Endothelial cell (in vitro differentiated cells): ENCODE results near the gene IGSF6. TPM values are rescaled to one million over a fixed set of nuclear protein-coding genes. Genes with fewer than 3 reads are reported as not detected.
"Not testable (repeated sequence)": the region's sequence is repeated elsewhere in the genome, so short reads cannot be mapped to it uniquely, and the experiment has no call there.

Source experiments
- DNase-seq: peaks from one replicate; pipeline ENCODE4 v3.0.0; 2021; ENCODE audit warnings: low spot score
- H3K27ac Mint-ChIP-seq: one replicate; pipeline ENCODE4 v1.8.0; 2021; ENCODE audit warnings: mixed read lengths, inconsistent platforms; ENCODE audit not compliant: unreplicated experiment
- H3K27me3 Mint-ChIP-seq: one replicate; pipeline ENCODE4 v1.8.0; 2021; ENCODE audit warnings: mild to moderate bottlenecking, moderate library complexity, mixed read lengths, inconsistent platforms; ENCODE audit not compliant: unreplicated experiment
- H3K36me3 Mint-ChIP-seq: one replicate; pipeline ENCODE4 v1.8.0; 2021; ENCODE audit warnings: mild to moderate bottlenecking, low read depth, mixed read lengths, inconsistent platforms; ENCODE audit not compliant: unreplicated experiment
- H3K4me1 Mint-ChIP-seq: one replicate; pipeline ENCODE4 v1.8.0; 2021; ENCODE audit warnings: mild to moderate bottlenecking, mixed read lengths, inconsistent platforms; ENCODE audit not compliant: unreplicated experiment
- H3K4me3 Mint-ChIP-seq: one replicate; pipeline ENCODE4 v1.8.0; 2021; ENCODE audit warnings: mild to moderate bottlenecking, mixed read lengths, inconsistent platforms; ENCODE audit not compliant: unreplicated experiment
- H3K9me3 Mint-ChIP-seq: one replicate; pipeline ENCODE4 v1.8.0; 2021; ENCODE audit warnings: mixed read lengths, inconsistent platforms; ENCODE audit not compliant: unreplicated experiment
- CTCF ChIP-seq: fragments of 200-600 bp; sonication (generic); IDR thresholded peaks from one replicate; pipeline ENCODE4 v1.5.0; 2021; ENCODE audit warnings: antibody characterized with exemption; ENCODE audit not compliant: unreplicated experiment
- total RNA-seq: library from RNA; stranded (reverse); fragmentation: NEBNext Ultra II Directional; extraction: Animal tissue kit (Norgen Biotek cat#: 25700); gene quantifications from one replicate; pipeline ENCODE4 v1.2.1, GENCODE V29; 2021; ENCODE audit not compliant: unreplicated experiment

IGSF6 gene
- total RNA-seq, 1 donor from 2014 or later = not detected

GRCh38 chr16:21608639-21609328 is 43.6 kb downstream of the IGSF6 start:
- Mint-ChIP-seq H3K4me3 (no peak overlapping the region), H3K9me3 (no peaks in the 10 kb centered on the region), H3K27ac (no peak overlapping the region), H3K27me3 (no peaks in the 10 kb centered on the region), H3K36me3 (no peaks in the 10 kb centered on the region), H3K4me1 (peaks cover 31% of the 10 kb centered on the region)
- DNase-seq = no peak
- TF ChIP-seq CTCF = no peak

- not testable (repeated sequence) for H3K4me3 Mint-ChIP-seq, H3K27me3 Mint-ChIP-seq, H3K36me3 Mint-ChIP-seq, H3K27ac Mint-ChIP-seq, H3K9me3 Mint-ChIP-seq, DNase-seq
- peaks cover 38% of the 10 kb centered on the region for H3K4me1 Mint-ChIP-seq
Measured at GRCh38 chr16:21605848-21606247, 46.6 kb downstream of the IGSF6 start.

GRCh38 chr16:21603928-21604327 is 48.5 kb downstream of the IGSF6 start:
- H3K4me3 Mint-ChIP-seq = no peak overlapping the region
- peaks cover 39% of the 10 kb centered on the region for H3K4me1 Mint-ChIP-seq
- no peak for DNase-seq
- H3K27ac Mint-ChIP-seq = no peak overlapping the region
- H3K9me3 Mint-ChIP-seq = no peaks in the 10 kb centered on the region
- H3K27me3 Mint-ChIP-seq = no peaks in the 10 kb centered on the region
- TF ChIP-seq CTCF = no peak
- H3K36me3 Mint-ChIP-seq = no peaks in the 10 kb centered on the region

- Mint-ChIP-seq H3K36me3 (no peaks in the 10 kb centered on the region), H3K4me3 (no peak overlapping the region), H3K27ac (no peak overlapping the region), H3K27me3 (no peaks in the 10 kb centered on the region), H3K4me1 (peaks cover 40% of the 10 kb centered on the region), H3K9me3 (no peaks in the 10 kb centered on the region)
- no peak for TF ChIP-seq CTCF
- DNase-seq = no peak
Measured at GRCh38 chr16:21602785-21603184, 49.6 kb downstream of the IGSF6 start.

GRCh38 chr16:21600031-21600773 is 52.2 kb downstream of the IGSF6 start:
- Mint-ChIP-seq H3K4me1 (peaks cover 48% of the 10 kb centered on the region), H3K27ac (peak overlapping the region; percentile 68), H3K4me3 (peak overlapping the region; percentile 94), H3K9me3 (no peaks in the 10 kb centered on the region), H3K36me3 (no peaks in the 10 kb centered on the region), H3K27me3 (peaks cover 2% of the 10 kb centered on the region)
- DNase-seq = no peak
- no peak for TF ChIP-seq CTCF
